DMS79 (cell line): ENCODE results near the gene TMIE.
"Not testable (repeated sequence)": the region's sequence is repeated elsewhere in the genome, so short reads cannot be mapped to it uniquely, and the experiment has no call there.

Experiments used
- DNase-seq: peaks from one replicate; lab custom pipeline; 2025; lab: John Stamatoyannopoulos, UW

The TMIE gene

DNA sequence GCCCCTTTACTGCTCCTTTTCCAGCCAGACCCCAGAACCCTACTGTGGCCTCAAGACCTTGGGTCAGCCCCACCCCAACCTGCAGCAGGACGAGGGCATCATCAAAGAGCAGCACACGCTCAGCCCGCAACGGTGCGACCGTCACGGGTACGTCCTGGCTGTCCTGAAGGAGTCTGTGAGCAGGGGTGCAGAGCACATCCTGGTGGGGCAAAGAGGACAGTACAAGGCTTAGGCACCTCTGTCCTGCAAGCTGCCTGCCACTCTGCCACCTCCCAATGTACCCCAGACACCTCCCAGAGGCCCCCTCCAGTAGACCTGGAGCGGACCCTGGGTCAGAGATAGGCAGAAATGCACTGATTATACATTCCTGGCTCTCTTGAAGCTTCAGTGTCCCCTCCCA lies 15.7 kb upstream of the TMIE start:
- no peak for DNase-seq

DNA sequence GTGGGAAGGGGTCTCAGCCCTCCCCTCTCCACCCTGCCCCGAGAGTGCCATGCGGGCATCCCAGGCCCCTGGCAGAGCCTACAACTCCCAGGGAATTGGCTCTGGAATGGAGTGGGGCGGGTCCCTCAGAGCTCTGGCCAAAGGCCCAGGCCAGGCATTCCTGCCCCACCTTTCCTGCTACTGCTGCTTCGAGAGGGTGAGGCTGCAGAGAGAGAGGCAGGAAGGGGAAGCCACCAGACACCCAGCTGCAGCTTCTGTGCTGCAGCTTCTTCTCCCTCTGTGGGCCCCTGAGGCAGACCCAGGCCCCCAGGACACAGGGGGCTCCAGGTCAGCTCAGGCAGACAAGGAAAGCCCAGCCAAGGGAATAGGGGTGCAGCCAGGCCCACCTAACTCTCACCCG lies 10.4 kb upstream of the TMIE start:
- no peak for DNase-seq

DNA sequence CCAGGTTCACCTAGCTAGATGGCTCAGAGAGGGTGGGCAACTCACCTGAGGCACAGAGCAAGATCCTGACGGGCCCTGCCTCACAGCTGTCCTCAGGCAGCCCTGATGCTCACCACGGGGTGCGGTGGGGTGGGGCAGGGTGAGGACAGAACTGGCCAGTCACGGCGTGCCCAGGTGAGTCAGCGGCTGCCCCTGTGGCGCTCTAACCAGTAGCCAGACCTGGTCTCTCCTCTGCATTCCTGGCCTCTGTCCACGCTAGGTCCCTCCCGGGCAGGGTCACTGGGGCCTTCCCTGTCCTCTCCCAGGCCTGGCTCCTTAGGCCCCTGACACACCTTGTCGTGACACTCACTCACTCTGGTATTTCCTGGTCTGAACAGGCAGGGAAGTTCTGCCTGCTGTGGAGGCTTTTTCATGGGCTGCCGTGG lies 8.6 kb upstream of the TMIE start:
- no peak for DNase-seq

DNA sequence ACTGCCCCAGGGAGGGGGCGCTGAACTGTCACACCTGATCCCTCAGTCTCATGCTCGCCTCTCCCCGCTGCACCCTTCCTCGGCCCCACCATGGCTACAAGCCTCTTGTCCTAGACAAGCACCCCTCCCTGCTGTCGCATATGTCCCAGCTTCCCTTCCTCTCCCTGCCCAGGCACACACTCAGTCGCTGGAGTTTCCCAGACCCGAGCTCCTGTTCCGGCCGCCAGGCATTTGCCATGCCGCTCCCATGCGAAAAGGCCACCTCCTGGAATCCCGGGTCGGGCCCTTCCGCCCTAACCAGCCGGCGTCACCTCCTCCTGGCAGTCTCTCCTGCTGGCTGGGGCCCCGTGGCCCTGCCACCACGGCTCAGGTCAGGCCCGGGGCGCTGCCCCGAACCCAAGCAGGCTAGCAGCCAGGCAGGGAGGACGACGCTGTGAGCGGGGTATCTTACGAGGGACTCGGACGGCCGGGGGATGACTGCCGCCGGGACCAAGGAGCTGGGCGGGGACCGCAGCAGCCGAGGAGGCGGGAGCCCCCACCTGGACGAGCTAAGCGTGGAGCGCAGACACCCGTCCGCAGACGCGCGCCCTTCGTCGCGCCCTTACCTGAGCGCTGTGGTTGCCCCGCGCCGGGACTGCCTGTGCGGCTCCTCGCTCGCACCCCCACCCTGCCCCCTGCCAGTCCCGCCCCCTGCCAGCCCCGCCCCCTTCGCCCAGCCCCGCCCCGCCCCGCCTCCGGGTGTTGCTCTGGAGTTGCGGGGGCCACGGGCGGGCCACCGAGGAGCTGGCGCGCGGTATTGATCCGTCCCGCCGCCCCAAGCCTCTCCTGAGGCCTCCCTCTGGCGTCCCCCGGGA lies 7.9 kb upstream of the TMIE start, which contains the start of gene ALS2CL:
Gene ALS2CL, minus strand, starts transcription at position 642 of the 854 bp plus-strand sequence. CDS start 4,239 bp downstream, outside the sequence.
- DNase-seq: no peak

GRCh38 chr3:46693892-46694226 lies 7.3 kb upstream of the TMIE start:
- DNase-seq: no peak

- no peak for DNase-seq
These were observed 6.7 kb upstream of the TMIE start for GRCh38 chr3:46694520-46694919.

GRCh38 chr3:46695177-46695961 lies 5.8 kb upstream of the TMIE start:
- no peak for DNase-seq

GRCh38 chr3:46695962-46696894 lies 5.0 kb upstream of the TMIE start:
- DNase-seq: no peak

GRCh38 chr3:46699676-46700523 lies 1.3 kb upstream of the TMIE start:
- no peak for DNase-seq

- DNase-seq: no peak
These were observed 420 bp upstream of the TMIE start for GRCh38 chr3:46700772-46701171.

GRCh38 chr3:46702246-46703012 lies 1.2 kb downstream of the TMIE start:
- DNase-seq: no peak

DNA sequence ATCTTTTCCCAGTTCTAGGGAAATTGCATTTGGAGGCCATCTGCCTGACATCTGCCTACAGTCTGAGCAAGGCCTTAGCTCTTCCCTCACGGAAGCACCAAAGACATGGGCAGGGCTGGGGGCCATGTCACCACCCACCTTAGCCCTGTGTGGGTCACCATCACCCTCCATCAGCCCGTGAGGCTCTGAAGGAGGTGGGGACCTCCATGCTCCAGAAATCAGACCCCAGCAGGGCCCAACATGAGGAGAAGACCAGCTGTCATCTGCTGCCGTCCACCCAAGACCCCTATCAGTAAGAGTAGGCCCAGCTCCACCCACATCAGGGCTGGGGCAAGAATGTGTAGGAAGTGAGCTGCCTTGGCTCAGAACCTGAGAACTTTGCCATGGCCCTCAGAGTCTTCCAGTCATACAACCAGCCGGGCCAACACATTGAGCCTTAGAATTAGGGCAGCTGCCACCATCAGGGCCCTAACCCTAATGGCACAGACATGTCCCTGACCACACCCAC lies 1.9 kb downstream of the TMIE start:
- no peak for DNase-seq

GRCh38 chr3:46704346-46704745 lies 3.2 kb downstream of the TMIE start:
- not testable (repeated sequence) for DNase-seq

DNA sequence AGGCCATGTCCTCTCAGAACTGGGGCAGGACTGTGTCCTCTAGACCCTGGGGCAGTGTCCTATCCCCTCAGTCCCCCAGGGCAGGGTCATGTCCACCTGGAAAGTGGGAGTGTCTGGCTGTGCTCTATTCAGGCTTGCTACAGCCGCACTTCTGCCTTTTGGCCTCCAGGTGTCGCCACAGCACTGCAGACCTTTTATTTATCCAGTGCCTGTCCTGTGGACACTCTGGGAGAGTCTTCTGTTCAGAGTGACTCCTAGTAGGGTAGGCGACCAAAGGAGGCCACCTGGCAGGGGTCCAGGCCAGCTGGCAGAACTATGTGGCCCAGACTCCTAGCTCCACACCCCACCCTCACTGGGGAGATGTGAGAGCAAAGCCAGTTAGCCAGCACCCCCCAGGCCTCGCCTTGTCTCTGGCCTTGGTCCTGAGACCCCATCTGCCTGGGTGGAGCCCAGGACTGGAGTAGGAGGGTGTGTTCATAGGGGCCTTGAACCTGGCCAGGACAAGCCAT lies 3.9 kb downstream of the TMIE start:
- DNase-seq: no peak

GRCh38 chr3:46705751-46706552 lies 4.8 kb downstream of the TMIE start:
- DNase-seq: no peak

GRCh38 chr3:46706771-46707582 lies 5.8 kb downstream of the TMIE start:
- no peak for DNase-seq

DNA sequence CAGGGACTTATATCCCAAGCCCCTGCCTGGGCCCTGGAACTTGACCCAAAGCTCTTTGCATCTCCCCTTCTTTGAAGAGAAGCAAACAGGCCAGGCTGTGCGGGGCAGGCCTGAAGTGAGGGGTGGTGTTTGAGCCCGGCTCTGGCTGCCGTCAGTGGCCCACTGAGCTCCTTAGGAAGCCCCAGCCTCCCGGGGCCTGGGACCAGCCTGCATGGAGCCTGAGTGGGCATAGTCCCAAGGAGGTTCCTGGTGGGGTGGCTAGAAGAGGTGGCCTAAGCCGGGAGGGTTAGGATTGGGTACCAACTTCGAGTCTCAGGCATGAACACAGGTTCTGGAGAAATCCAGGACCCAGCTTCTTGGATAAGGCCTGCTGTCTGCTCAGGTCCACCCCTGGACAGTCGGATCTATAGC lies 6.4 kb downstream of the TMIE start:
- no peak for DNase-seq
